KOPT-K1 (cell line): Measurements from ENCODE around the gene SLAMF9.

Source experiments
- H3K27ac ChIP-seq: fragments of 200-600 bp; sonication (generic); 2 replicates; pipeline ENCODE4 v1.5.1; 2016; ENCODE audit warnings: antibody characterized with exemption, mild to moderate bottlenecking, low read depth, low read length; ENCODE audit not compliant: poor library complexity, severe bottlenecking
- H3K36me3 ChIP-seq: fragments of 200-600 bp; sonication (generic); 2 replicates; pipeline ENCODE4 v1.5.1; 2017; ENCODE audit warnings: antibody characterized with exemption, mild to moderate bottlenecking, low read length, moderate library complexity; ENCODE audit not compliant: insufficient read depth
- H3K9me3 ChIP-seq: fragments of 200-600 bp; sonication (generic); 2 replicates; pipeline ENCODE4 v1.5.1; 2017; ENCODE audit warnings: antibody characterized with exemption, low read length, mild to moderate bottlenecking; ENCODE audit not compliant: insufficient read depth, poor library complexity, severe bottlenecking

SLAMF9 gene

DNA sequence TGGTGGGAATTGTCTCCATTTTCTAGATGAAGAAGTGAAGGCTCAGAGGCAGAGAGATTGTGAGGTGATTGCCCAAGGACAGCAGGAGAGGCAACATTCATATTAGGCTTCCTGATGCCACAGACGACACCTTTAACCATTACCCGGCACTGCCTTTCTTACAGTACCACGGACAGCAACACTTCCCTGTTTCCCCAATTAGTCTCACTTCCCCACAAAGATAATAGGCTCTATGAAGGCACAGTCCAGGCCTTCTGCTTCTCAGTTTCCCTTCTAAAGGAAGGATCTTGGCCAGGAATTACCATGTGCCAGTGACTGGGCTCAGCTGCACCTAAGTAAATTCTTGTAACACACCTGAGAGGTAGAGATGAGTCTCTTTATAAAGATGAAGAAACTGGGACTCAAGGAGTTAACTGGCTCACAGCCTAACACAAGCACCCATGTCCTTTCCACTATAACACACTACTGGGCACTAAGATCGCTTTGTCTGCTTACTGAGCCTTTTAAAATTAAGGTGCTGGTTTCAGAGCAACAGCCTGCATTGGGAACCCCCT lies 18.2 kb downstream of the SLAMF9 start:
- H3K9me3 ChIP-seq = no peaks in the 10 kb centered on the region
- no peak overlapping the region for H3K27ac ChIP-seq
- H3K36me3 ChIP-seq = no peaks in the 10 kb centered on the region

DNA sequence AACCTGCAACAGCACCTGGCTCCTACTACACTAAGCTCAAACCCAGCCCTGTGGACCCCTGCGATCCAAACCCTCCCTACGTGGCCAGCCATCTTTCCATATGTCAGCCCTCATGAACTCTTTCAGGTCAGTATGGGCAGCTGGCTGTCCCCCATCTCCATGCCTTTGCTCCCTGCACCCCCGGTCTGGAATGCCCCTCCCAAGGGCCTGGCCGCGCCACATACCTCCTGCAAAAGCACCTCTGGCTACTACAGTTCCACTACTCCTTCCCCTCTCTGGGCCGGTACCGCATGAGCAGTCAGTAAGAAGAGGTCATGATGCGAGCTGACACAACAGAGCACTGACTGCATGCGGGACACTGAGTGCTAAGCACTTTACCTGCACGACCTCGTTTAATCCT lies 18.7 kb downstream of the SLAMF9 start:
- Histone ChIP-seq H3K9me3 (no peaks in the 10 kb centered on the region), H3K36me3 (no peaks in the 10 kb centered on the region), H3K27ac (no peak overlapping the region)

- Histone ChIP-seq H3K27ac (no peak overlapping the region), H3K36me3 (no peaks in the 10 kb centered on the region), H3K9me3 (no peaks in the 10 kb centered on the region)
Observed at GRCh38 chr1:159934136-159935039, 19.6 kb downstream of the SLAMF9 start.

DNA sequence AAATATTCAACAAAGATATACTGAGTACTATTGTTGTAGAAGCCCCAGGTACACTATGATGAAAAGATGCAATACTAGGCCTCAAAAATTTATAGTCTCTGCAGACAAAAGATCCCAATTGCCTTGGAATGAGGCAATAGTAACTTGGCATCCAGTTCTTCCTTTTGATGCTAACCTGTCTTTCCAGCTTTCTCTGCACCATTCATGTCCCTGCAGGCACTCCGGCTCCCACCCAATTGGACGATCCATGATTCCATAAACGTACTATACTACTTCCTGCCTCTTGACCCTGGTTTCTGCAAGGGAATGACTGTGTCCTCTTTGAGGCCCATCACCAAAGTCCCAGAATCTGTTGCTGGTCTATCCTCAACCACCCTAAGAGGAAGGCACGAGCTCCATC lies 20.7 kb downstream of the SLAMF9 start:
- Histone ChIP-seq H3K27ac (no peak overlapping the region), H3K36me3 (no peaks in the 10 kb centered on the region), H3K9me3 (no peaks in the 10 kb centered on the region)

DNA sequence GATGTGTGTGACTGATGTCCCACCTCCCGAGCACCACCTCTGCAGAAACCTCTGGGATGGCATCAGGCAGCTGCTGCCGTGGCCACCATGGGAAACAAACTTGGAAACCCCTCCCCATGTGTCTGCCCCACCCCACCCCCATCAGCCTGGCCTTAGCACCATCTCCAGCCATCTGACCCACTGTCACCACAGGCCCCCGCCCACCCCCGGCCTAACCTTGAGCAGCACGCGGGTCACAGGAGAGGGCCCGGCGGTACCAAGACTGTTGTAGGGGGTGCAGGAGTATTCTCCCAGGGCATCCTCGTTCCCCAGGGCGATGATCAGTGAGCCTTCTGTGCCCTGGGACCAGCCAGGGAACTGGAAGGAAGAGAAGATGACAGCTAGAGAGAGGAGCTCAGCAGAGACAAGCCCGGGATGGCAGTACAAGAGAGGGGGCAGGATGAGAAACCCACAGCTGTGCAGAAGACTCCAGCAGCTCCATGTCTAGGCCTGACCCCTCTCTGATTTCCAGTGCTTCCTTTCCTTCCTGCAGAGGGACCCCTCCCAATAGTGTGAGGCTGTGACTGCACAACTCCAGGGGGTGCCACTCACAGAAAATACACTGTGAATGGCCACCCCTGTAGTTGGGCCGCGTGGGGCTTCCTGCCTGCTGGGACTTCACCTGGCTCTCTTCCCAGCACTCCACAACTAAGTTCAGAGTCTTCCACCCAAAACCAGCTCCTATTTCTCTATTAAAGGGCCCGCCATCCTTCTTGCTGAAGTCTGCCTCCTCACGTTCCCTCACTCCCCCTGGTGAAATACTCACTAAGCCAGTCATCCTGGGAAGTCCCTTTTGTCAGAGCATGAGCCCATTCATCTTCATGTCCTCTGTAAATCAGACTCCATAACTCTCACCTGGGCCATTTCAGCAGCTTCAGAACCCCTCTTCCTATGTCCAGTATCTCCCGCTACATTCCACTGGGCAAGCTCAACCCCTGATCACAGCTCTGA lies 21.4 kb downstream of the SLAMF9 start:
- H3K9me3 ChIP-seq = no peaks in the 10 kb centered on the region
- H3K27ac ChIP-seq = no peak overlapping the region
- H3K36me3 ChIP-seq = no peaks in the 10 kb centered on the region

- Histone ChIP-seq H3K27ac (no peak overlapping the region), H3K36me3 (no peaks in the 10 kb centered on the region), H3K9me3 (no peaks in the 10 kb centered on the region)
Observed at GRCh38 chr1:159931795-159932173, 22.3 kb downstream of the SLAMF9 start.

DNA sequence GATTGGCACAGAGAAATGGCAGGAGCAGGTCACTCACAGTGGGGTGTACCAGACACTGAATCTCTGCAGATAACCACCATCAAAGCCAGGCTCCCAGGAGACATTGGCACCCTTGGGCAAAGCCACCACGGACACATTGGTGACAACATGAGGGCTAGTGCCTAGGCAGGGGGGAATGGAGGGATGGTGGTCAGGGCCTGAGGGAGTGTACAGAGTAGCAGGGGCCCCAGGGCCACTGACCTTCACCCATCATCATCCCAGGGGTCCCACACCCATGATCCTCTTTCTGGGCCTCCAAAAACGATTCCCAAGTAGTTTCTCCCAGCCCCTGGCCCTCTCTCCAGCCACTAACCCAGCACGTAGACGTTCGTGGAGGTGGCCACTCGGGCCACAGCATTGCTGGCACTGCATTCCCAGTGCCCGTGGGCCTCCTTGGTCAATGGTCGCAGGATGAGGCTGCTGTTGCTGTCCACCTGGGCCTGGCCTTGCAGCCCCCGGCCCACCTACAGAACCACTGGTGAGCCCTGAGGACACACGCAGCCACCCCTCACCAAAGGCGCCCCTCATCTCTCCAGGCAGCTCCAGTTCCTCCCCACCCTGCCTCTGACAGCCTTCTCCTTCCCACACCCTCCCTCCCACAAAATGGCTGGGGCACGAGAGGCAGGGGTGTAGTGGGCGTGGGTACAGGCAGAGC lies 22.8 kb downstream of the SLAMF9 start:
- Histone ChIP-seq H3K27ac (no peak overlapping the region), H3K36me3 (no peaks in the 10 kb centered on the region)

DNA sequence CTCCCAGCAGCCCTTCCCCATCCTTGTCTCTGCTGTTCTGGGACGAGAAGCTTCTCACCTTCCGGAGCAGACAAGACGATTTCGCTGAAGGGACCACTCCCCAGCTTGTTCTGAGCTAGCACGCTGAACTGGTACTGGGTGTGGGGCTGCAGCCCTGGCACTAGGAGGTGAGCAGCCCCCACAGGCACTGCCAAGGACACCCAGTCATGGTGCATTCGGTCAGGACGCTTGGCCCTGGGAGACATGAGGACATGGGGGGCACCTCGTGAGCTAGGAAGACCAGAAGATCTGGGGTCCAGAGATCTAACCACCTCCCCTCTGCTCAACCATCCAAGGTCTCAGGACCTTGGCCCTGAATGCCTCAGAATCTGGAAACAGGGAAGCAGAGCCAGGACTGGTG lies 23.4 kb downstream of the SLAMF9 start:
- Histone ChIP-seq H3K36me3 (no peaks in the 10 kb centered on the region), H3K27ac (no peak overlapping the region), H3K9me3 (no peaks in the 10 kb centered on the region)

More for the DNA sequence above, 22.8 kb downstream of the SLAMF9 start:
- H3K9me3 ChIP-seq = no peaks in the 10 kb centered on the region

- Histone ChIP-seq H3K36me3 (no peaks in the 10 kb centered on the region), H3K9me3 (no peaks in the 10 kb centered on the region), H3K27ac (no peak overlapping the region)
Observed at GRCh38 chr1:159930216-159930615, 23.8 kb downstream of the SLAMF9 start.

DNA sequence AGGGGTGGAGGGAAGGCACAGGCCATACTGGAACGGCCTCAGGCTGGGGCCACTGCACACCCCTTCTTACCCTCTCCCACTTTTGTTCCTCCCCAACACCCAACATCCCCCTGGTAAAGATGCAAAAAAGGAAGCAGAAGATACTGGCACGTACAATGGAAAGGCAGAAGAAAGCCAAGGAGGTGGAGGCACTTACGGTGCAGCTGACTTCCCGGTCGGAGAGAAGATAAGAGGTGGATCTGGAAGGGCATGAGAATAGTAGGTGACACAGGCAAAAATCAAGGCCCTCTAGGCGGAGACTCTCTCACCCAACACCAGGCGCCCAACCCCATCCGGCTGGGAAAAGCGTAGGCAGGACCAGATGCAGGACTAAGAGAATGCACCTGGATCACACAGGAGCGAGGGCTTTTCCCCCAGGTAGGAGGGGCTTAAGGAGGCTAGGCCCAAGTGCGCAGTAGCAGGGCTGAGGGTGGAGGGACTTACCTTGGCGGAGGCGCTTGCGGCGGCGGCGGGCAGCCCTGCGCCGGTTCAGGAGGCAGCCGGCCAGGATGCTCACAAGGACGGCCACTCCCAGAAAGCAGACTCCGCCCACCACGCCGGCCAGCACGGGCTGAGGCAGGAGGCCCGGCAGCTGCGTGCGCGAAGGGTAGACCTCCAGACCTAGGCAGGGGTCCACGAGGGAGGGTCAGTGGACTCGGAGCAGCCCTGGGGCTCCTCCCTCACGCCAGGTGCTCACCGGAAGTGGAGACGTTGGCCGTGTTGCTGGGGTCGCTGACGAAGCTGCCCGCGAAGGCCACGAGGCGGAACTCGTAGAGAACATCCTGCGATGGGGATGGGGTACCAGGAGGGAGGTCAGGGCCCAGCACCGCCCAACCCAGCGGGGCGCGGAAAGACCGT lies 24.6 kb downstream of the SLAMF9 start:
- H3K27ac ChIP-seq = no peak overlapping the region
- H3K9me3 ChIP-seq = no peaks in the 10 kb centered on the region
- no peaks in the 10 kb centered on the region for H3K36me3 ChIP-seq

- no peak overlapping the region for H3K27ac ChIP-seq
- H3K9me3 ChIP-seq = no peaks in the 10 kb centered on the region
Observed at GRCh38 chr1:159928491-159929050, 25.5 kb downstream of the SLAMF9 start.

GRCh38 chr1:159927849-159928431 lies 26.1 kb downstream of the SLAMF9 start:
- H3K27ac ChIP-seq = no peak overlapping the region
- no peaks in the 10 kb centered on the region for H3K36me3 ChIP-seq
- H3K9me3 ChIP-seq = no peaks in the 10 kb centered on the region

More at GRCh38 chr1:159928491-159929050, 25.5 kb downstream of the SLAMF9 start:
- no peaks in the 10 kb centered on the region for H3K36me3 ChIP-seq

DNA sequence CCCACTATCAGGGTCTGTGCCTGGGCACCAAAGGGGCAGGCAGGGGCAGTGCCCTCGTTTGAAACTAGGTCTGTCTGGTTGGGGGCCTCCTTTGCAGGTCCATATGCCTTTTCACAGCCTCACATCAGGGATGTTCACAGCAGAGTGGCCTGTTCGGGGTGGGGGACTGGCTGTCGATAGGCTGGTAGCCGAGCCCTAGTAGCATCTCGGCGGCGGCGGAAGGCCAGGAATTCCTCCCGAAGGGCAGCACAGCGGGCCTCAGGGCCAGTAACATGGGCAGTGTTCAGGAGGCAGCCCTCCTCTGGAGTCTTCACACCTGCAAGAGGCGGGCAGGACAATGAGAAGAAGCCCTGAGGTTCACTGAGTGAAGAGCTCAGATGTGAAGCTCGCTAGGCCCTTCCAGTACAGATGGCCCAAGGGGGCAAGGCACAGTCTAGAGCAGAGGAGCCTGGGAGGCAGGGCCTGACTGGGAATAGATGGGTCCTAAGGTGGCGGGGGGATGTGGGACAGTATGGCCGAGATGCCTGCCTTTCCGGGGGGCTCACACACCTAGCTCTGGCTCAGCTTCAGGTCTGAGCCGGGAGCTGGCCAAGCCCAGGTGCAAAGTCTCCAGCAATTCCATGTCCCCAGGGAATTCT lies 26.7 kb downstream of the SLAMF9 start:
- H3K36me3 ChIP-seq = no peaks in the 10 kb centered on the region
- H3K9me3 ChIP-seq = no peaks in the 10 kb centered on the region
- H3K27ac ChIP-seq = no peak overlapping the region
